ENCODE measurements around the gene RSBN1.
"Not testable (repeated sequence)": the region's sequence is repeated elsewhere in the genome, so short reads cannot be mapped to it uniquely, and the experiment has no call there.

RSBN1 gene

DNA sequence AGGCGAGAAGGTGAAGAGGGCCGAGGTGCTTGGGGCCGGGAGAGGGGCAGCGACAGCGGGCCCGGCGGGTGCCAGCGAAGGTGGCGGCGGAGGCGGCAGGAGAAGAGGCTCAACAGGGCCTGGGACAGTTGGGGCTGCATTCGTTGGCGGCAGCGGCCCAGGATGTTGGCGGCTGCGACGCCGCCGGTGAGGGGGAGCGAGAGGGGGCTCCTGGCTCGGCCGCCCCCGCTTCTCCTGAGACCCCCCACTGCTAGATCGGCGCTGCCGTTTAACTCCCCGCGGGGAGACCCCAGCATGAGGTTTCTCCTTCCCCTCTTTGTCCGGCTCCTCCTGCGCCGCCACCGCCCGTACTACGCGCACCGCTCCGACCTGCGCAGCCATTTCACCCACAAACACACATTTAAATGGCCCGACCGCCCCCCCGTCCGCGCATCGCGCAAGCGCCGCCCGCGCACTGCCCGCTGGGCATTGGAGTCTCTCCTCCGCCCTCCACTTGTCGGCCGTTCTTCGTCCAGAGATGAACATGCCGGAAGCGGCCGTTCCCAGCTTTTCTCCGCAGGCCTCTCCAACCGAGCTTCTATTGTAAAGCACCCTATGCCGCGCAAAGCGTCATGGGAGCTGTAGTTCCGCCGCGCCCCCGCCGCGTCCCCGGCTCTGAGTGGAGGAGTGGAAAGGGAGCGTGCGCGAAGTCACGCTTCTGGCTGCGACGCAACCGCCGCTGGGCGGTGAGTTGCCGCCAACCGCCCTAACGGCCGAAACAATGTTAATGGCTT, at the start of gene RSBN1:
Gene RSBN1 (minus strand): TSS at position 589 of the 773 bp plus-strand sequence. CDS start 64 bp downstream, at position 525.
- in situ Hi-C loops (cut with MboI; ENCODE audit: low sequenced_read_pairs), result no loop called here

DNA sequence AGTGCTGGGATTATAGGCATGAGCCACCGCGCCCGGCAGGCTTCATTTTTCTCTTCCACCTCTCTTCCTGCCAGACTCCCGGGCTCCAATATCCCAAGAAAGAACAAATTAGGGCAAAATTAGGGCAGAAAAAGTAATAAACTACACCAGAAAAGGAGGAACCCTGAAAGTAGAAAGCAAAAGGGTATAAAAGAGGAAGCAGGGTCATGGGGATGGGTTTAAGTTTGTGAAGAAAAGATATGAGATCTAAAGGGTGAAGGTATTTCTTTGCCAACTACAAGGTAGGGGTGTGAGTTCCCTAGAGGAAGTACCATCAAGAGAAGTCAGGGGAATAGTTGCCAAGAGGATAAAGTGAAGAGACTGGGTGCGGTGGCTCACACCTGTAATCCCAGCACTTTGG, 49.4 kb upstream of the RSBN1 start:
- in situ Hi-C loops (cut with MboI; ENCODE audit: low sequenced_read_pairs), result no loop called here

DNA sequence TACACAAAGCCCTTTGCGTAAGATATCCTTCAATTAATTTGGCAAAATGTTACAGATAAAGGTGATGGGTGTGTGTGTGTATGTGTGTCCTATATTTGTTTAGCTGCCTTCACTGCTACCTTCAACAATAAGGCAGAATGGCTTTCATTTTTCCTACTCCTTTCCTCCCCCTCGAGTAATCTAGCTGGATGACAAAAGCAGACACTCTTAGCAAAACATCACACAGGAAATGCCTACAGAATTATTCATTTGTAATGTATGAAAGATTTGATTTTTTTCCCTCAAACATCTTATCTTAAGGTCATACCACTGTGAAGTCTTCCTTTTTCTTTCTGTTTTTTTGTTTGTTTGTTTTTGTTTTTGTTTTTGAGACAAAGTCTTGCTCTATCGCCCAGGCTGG, 48.6 kb upstream of the RSBN1 start:
- in situ Hi-C loops (cut with MboI; ENCODE audit: low sequenced_read_pairs), result no loop called here

DNA sequence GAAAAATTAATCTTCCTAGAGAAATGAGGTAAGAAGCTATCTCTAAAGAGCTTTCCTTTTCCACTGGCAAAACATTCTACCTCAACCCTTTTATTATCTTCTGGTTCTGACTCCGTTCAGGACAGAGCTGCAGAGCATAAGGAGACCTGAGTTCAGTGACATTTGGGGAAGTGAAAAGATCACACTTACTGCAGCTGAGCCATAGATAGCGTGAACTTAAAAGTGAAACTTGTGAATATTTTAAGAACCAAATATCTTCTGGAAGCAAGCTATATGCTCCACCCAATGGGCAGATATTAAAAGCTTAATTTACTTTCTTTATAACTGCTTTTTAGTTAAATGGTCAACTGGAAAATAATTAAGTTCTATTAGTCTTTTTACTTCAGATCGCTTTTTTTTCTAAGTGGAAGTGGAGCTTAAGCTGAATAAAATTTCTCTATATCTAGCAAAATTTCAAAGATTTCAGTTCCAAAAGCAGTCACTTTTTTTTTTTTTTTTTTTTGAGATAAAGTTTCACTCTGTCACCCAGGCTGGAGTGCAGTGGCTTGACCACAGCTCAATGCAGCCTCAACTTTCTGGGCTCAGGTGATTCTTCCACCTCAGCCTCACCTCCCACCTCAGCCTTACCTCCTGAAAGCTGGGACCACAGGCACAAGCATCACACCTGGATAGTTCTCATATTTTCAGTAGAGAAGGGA, 47.4 kb upstream of the RSBN1 start:
- in situ Hi-C loops (cut with MboI; ENCODE audit: low sequenced_read_pairs), result no loop called here

DNA sequence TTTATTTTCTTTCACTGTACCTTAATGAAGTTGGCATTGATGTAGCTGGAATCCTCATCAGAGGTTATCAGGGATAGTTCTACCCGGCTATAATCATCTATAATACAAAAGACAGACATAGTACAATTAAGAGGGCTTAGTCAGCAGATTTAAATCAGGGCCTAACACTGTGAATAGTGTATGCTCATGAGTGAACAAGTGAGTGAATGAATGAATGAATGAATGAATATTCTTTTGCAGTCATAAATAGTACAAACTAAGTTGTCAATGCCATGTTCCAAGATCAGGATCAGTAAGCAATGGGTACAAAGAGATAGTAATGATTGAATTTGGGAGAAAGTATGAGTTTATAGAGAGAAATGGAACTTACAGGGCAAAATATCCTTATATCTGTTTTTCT, 46.7 kb upstream of the RSBN1 start:
- in situ Hi-C loops (cut with MboI; ENCODE audit: low sequenced_read_pairs), result no loop called here

DNA sequence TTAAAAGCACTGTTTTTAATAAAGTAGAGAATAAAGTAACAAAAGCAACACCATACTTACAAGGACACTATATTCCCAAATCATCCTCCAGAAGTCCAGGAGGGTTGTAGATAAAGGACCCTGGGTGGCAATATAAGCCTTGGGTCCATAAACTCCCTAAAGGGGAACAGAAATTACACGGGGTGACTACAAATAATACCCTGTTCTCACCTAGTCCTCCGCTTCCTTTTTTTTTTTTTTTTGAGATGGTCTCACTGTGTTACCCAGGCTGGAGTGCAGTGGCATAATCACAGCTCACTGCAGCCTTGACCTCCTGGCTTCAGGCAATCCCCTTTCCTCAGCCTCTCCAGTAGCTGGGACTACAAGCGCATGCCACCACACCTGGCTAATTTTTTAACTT, 46.1 kb upstream of the RSBN1 start:
- in situ Hi-C loops (cut with MboI; ENCODE audit: low sequenced_read_pairs), result no loop called here

DNA sequence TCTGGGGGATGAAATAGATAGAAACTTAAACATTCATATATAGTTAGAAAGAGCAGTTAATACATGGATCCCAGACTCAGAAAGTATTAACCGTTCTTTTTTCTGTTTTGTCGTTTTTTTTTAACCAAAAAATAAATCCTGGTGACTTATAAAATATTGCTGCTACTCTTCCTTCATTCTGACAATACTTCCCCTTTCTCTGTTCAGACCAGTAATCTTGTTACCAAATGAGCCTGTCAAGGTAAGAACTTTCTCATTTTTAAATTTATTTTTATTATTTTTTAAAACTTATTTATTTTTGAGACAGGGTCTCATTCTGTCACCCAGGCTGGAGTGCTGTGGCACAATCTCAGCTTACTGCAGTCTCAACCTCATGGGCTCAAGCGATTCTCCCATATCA, 45.5 kb upstream of the RSBN1 start:
- in situ Hi-C loops (cut with MboI; ENCODE audit: low sequenced_read_pairs), result no loop called here

DNA sequence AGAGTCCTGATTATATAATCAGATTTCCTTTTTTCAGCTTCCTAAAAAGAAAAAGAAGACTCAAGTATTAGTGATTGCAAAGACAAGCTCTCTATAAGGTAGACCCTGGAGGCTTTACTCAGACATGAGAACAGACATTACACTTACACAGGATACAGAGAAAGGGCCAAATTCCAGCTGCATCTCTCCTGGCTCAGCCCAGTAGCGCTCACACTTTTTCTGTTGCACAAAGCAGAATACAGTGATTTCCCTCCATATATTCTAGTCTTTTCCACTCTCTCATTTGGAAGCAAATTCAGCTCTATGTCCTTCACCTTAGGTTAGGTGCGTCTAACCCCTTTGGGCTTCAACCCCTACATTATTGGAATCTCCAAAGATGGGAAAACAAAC, 44.1 kb upstream of the RSBN1 start:
- in situ Hi-C loops (cut with MboI; ENCODE audit: low sequenced_read_pairs), result no loop called here

DNA sequence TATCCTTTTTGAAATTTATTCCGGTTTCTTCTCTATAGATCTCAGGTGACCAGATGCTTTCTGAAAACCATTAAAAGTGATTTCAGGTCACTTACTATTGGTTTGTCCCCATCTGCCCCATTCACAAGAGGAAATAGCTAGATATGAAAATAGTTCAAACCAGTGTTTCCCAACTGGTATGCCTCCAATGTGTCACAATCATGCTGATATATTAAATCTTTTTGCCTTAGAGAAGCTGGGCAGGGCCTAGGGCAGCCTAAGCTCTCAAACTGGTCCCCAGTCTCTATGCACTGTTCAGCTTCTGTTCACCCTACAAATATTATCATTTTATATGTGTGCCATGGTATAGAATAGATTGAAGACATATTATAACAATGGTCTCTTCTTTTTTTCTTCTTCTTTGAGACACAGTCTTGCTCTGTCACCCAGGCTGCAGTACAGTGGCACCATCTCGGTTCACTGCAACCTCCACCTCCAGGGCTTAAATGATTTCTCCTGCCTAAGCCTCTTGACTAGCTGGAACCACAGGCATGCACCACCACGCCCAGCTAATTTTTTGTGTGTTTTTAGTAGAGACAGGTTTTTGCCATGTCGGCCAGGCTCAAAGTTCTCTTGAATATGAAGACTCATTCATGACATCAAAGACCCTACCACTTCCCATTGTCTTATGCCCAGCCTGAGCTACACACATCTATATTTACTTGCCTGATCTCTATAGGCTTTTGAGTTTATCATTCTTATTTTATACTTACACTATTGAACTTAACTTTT, 43.5 kb upstream of the RSBN1 start:
- in situ Hi-C loops (cut with MboI; ENCODE audit: low sequenced_read_pairs), result no loop called here

DNA sequence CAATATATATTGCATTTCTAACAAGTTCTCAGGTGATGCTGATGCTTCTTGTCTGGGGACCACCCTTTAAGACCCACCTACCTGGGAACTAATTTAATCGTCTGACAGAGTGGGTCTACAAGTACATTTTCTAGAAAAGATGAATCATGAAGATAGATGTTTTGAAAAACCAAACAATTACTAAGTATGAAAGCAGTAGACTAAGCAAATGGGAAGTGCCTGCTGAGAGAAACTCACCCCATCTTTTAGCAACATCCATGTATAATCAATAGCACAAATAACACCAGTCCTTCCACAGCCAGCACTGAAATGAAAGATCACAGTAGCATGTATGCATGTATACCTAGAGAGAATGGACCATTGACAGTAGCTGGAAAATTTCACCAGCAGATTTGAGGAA, 42.0 kb upstream of the RSBN1 start:
- in situ Hi-C loops (cut with MboI; ENCODE audit: low sequenced_read_pairs), result no loop called here

DNA sequence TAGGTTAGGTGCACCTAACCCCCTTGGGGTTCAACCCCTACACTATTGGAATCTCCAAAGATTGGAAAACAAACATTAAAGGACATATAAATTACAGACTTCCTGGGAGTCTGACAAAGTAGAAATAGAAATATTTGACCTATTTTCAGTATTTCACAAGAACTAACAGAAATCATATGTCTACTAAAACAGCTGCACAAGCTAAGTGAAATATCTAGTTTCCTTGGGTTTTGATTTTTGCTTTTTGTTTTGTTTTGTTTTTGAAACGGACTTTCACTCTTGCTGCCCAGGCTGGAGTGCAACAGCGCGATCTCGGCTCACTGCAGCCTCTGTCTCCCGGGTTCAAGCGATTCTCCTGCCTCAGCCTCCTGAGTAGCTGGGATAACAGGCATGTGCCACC, 40.4 kb upstream of the RSBN1 start:
- in situ Hi-C loops (cut with MboI; ENCODE audit: low sequenced_read_pairs), result not testable (repeated sequence)

DNA sequence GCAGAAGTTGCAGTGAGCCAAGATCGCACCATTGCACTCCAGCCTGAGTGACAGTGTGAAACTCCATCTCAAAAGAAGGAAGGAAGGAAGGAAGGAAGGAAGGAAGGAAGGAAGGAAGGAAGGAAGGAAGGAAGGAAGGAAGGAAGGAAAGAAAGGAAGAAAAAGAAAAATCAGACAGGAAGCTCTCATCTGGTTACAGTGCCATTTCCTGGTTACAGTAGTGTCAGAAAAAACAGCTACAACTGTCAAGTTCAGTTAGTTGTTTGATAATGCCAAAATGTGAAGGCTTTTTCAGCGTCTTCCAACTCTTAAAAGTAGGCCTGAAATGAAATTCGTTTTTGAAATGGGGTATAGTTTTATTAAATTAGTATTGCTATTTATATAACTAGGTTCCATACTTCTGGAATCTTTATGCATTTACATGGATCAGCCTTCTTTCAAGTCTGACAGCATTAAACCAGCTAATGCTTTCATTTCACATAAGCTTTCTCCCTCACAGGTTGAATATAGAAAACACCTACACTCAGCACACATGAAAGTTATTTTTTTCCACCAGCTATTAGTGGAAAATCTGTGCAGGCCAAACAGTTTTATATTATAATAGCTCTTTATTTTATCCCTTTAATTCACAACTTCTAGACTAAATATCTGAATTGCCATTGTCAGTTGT, 38.0 kb upstream of the RSBN1 start:
- in situ Hi-C loops (cut with MboI; ENCODE audit: low sequenced_read_pairs), result no loop called here

DNA sequence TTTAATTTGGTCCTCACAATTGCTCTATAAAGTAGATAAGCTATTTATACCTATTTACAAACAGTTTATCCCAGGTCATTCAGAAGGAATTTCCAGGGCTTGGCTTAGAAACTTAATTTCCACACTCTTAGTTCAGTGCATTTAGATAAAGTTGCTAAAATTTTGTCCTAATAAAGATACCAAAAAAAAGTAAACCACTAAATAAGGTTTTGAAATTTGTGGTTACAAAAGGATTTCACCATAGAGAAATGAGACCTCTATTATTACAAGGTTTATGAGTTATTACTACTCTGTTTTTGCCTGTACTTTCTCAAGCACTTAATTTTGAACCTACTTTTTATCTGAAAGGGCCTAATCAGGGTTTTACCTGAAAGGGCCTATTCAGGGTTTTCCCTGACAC, 36.8 kb upstream of the RSBN1 start:
- in situ Hi-C loops (cut with MboI; ENCODE audit: low sequenced_read_pairs), result loop anchor here (25.0 kb wide), 1 partner anchor 438 kb away; no protein-coding TSS in a partner anchor

DNA sequence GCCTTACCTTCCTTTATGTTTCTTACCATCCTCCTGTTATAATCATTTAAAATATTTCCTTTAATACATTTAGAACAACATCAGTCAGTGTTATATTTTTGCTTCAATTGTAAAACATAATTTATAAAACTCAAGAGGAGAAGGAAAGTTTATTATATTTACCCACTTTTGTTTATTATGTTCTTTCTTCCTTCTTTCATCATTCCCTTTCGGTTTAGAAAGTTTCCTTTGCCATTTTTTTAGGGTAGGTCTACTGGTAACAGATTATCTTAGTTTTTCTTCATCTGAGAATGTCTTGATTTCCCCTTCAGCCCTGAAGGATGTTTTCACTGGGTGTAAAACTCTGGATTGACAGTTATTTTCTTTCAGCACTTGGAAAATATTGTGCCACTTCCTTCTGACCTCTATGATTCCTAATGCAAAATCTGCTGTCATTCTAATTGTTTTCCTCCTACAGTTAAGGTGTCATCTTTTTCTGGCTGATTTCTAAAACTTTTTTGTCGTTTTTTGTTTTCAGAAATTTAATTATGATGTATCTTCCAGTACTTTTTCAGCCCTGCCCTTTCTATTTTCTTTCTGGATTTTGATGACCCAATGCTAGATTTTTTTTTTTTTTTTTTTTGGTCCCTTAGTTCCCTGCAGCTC, 34.2 kb upstream of the RSBN1 start:
- in situ Hi-C loops (cut with MboI; ENCODE audit: low sequenced_read_pairs), result loop anchor here (25.0 kb wide), 1 partner anchor 441 kb away; no protein-coding TSS in a partner anchor

DNA sequence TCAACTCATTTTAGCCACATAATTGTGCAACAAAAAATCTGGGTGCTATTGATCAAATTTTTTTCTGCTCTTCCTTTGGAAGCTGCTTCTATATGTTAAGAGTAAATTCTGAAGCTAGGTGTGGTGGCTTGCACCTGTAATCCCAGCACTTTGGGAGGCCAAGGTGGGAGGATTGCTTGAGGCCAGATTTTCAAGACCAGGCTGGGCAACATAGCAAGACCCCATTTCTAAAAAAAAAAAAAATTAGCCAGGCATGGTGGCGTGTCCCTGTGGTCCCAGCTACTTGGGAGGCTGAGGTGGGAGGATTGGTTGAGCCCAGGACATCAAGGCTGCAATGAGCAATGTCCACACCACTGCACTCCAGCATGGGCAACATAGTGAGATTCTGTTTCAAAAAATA, 24.3 kb upstream of the RSBN1 start:
- in situ Hi-C loops (cut with MboI; ENCODE audit: low sequenced_read_pairs), result loop anchor here (5.0 to 25.0 kb wide), 2 partner anchors 66 to 451 kb away; partner anchors contain the start of gene AP4B1

DNA sequence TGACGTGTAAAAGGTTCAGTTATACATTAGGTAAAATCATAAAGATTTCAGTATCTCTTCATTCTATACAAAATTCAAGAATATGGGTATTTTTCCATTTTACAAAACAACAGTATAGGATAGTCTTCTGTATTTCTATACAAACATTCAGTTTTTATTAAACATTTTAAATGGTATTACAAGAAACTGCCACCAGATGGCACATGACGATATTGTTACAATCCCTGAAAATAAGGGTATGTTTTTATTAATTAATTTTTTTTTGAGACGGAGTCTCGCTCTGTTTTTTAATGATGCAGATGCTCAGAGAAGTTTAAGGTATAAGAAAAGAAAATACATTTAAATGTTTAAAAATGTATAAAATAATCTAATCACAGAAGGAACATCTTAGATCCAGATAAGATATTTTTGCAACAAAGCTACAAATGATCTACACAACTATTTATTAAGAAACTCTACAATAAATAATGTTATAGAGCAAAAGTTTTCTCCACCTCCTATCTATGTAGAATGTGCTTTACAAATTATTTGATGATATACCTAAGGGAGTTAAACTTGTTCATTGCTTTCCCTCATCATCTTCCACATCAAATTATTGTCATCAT, 23.5 kb upstream of the RSBN1 start:
- in situ Hi-C loops (cut with MboI; ENCODE audit: low sequenced_read_pairs), result loop anchor here (5.0 to 25.0 kb wide), 2 partner anchors 67 to 452 kb away; partner anchors contain the start of gene AP4B1

DNA sequence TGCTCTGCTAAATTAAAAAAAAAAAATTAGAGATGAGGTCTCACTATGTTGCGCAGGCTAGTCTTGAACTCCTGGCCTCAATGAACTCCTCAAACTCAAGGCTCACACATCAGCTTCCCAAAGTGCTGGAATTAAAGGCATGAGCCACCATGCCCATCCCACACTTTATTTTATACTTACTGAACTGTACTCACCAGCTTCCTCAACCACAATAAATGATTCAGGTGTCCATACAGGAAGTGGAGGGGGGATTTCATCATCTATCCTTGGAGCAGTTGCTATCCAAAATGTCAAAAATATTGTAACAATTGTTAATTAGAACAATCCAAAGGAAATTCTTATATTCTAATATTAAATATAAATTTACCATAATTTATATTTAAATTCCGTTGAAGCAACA, 22.4 kb upstream of the RSBN1 start:
- in situ Hi-C loops (cut with MboI; ENCODE audit: low sequenced_read_pairs), result loop anchor here (5.0 to 25.0 kb wide), 2 partner anchors 68 to 453 kb away; partner anchors contain the start of gene AP4B1

DNA sequence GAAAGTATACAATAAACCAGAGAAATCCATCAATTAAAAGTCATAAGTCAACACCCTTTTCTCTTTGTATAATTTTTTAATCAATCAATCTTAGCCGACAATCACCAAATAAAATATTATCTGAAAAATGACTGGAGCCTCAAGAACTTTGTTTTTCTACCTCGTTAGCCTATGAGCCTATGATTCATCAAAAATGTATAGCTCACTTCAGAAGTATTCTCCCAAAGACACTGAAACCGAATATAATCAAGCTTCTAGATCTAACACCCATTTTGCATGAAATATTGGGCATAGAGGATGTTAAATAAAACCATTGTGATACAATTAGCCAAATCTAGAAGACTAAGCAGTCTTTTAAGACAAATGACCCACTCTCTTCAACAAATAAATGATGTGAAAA, 17.8 kb upstream of the RSBN1 start:
- in situ Hi-C loops (cut with MboI; ENCODE audit: low sequenced_read_pairs), result loop anchor here (25.0 kb wide), 1 partner anchor 457 kb away; no protein-coding TSS in a partner anchor

DNA sequence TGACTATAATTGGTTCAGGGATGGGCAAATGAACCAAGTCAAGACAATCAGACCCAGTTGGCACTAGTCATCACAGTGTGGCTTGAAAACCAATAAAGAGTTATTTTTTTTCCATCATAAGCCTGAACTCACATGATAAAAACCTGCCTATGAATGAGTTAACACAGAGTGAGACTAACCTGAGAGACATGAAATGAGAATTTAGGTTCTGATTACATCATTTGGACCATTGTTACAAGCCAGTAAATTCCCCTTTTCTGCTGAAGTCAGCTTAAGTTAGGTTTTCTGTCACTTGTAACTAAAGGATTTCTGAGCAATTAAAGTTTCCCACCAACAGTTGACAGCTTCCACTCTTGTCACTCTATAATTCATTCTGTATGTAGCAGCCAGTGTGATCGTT, 9.6 kb upstream of the RSBN1 start:
- in situ Hi-C loops (cut with MboI; ENCODE audit: low sequenced_read_pairs), result no loop called here

DNA sequence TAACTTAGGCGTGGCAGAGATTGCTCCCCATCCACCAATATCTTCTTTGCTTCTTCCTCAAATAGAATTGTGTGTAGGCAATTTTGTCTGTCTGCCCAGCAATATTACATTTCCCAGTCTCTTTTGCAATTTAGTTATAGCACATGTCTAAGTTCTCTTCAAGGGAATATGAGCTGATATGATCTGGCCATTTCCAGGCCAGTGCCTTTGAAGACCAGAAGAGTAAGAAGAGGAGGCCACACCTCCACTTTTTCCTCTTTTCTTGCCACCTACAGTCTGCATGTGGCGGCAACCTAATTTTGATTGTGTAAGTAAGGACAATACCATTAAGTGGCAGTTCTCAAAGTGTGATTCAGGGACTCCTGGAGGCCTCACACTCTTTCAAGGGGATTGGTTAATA, 6.3 kb upstream of the RSBN1 start:
- in situ Hi-C loops (cut with MboI; ENCODE audit: low sequenced_read_pairs), result no loop called here
